ENCODE data around the gene MYO9A. TPM values are rescaled to one million over a fixed set of nuclear protein-coding genes. Genes with fewer than 3 reads are reported as not detected.

Gene MYO9A
- total RNA-seq, 1 experiment from 2014 or later = 23.0 TPM

GRCh38 chr15:71806452-71806931 lies 311.5 kb downstream of the MYO9A start:
- H4K20me1 ChIP-seq (ENCODE audit: insufficient read depth) = no peaks in the 10 kb centered on the region
- H3K79me2 ChIP-seq (ENCODE audit: insufficient read depth, low read length) = no peaks in the 10 kb centered on the region
- H3K4me3 ChIP-seq (replicated peaks in 1 of 2; ENCODE audit: low read depth in 1 of 2, low read length in 2 of 2) = no peak overlapping the region
- H3K4me1 ChIP-seq (ENCODE audit: control insufficient read depth in 1 of 2, insufficient read depth in 2 of 2, low read length in 2 of 2) = peaks cover 4 to 6% of the 10 kb centered on the region in 2 experiments; a peak in 3 of 4 replicates
- DNase-seq (ENCODE audit: low read depth, low spot score) (no peak), ATAC-seq (no peak)
- TF ChIP-seq POLR2AphosphoS5 (IDR thresholded peaks at IDR 0.05; ENCODE audit: low read depth, low read length) (no peak), CTCF (IDR thresholded peaks at IDR 0.05 in 2 of 3, conservative IDR thresholded peaks at IDR 0.05 in 1 of 3; ENCODE audit: borderline replicate concordance in 1 of 3, insufficient read depth in 1 of 3, low read depth in 2 of 3, low read length in 2 of 3) (no peak), MAX (IDR thresholded peaks at IDR 0.05) (no peak), SIN3A (IDR thresholded peaks at IDR 0.05; ENCODE audit: low read depth) (no peak), ZBTB33 (IDR thresholded peaks at IDR 0.05; ENCODE audit: extremely low read depth, insufficient replicate concordance, low read length) (no peak)
- H3K9me3 ChIP-seq (ENCODE audit: control insufficient read depth in 1 of 2, insufficient read depth in 1 of 2, low read depth in 1 of 2, low read length in 2 of 2) = no peaks in the 10 kb centered on the region
- ChIA-PET POLR2A (no interaction called here), RAD21 (ENCODE audit: low non-redundant PET in 1 of 2, low total read pairs in 2 of 2, uncharacterized antibody in 2 of 2, unreplicated experiment in 2 of 2) (no interaction called here), CTCF (interaction anchor here (7.2 kb wide), 1 partner anchor 350 kb away, joined by 35 read pairs; no protein-coding TSS in a partner anchor)
- H3K27me3 ChIP-seq (ENCODE audit: insufficient read depth, low read length) = no peaks in the 10 kb centered on the region
- intact Hi-C loops (cut with micrococcal nuclease) = loop anchor here (10.0 kb wide), 2 partner anchors 422 to 982 kb away; no protein-coding TSS in a partner anchor
- H3K9ac ChIP-seq (ENCODE audit: low read length) = no peak overlapping the region
- no peak overlapping the region for H3K4me2 ChIP-seq (ENCODE audit: low read length)
- H2AFZ ChIP-seq (ENCODE audit: low read depth, low read length, poor library complexity, severe bottlenecking) = no peak overlapping the region
- no peak overlapping the region for H3K27ac ChIP-seq (ENCODE audit: low read depth, low read length)
- BruUV-seq (replicated peaks) = no TSS peak
- no peaks in the 10 kb centered on the region for H3K9me2 ChIP-seq (ENCODE audit: insufficient read depth)
- no peaks in the 10 kb centered on the region for H3K36me3 ChIP-seq (ENCODE audit: control insufficient read depth in 1 of 2, insufficient read depth in 2 of 2, low read length in 2 of 2)
